HG03060 (cell line): ENCODE data around the gene PUM1.
"Not testable (repeated sequence)": the region's sequence is repeated elsewhere in the genome, so short reads cannot be mapped to it uniquely, and the experiment has no call there.

ENCODE experiments used
- ATAC-seq: cut with Tn5 transposase; IDR thresholded peaks from one replicate; pipeline ENCODE4 v1.9.1; 2021; ENCODE audit warnings: low read depth, moderate number of reproducible peaks; ENCODE audit not compliant: unreplicated experiment

The PUM1 gene

GRCh38 chr1:31064111-31064717 is 1.3 kb downstream of the PUM1 start:
- ATAC-seq, result no peak

DNA sequence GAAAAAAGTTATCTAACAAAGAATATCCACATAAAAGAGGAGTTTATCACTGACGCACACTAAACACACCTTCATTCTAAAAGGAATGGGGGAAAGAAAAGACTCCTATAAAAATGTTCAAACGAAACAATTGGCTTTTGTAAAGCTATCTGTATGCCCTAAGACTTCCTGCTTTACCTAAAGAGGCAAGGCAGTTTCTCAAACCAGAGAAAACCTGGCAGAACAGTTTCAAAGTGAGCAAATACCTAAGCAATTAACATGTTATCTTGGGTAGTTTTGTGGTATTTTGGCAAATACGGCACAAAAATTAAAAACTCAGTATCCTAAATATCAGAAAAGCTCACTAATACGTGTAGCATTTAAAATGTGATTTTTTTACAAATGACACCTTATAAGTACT is 1.9 kb downstream of the PUM1 start:
- no peak for ATAC-seq

DNA sequence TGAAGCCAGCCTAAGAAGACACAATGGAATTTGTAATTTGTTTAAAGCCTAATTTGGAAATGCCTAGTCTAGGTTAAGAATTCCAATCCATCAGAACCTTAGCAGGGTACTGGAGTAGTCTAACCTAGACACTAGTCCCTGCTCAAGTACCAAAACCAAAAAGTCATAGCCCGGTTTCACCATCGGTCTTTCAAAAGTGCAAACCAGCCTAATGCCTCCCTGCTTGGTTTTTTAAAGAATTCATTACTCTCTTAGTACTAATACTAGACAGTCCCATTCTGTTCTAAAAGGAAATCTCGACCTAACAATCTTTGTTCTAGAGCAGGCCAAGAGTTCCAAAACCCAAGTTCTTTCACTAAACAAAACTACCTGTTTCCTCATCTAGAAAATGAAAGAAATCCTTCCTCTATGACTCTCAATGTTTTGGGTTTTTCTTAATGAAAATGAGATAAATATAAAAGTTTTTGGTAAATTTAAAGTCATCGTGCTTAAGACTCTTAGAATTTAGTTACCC is 2.6 kb downstream of the PUM1 start:
- ATAC-seq, result no peak

DNA sequence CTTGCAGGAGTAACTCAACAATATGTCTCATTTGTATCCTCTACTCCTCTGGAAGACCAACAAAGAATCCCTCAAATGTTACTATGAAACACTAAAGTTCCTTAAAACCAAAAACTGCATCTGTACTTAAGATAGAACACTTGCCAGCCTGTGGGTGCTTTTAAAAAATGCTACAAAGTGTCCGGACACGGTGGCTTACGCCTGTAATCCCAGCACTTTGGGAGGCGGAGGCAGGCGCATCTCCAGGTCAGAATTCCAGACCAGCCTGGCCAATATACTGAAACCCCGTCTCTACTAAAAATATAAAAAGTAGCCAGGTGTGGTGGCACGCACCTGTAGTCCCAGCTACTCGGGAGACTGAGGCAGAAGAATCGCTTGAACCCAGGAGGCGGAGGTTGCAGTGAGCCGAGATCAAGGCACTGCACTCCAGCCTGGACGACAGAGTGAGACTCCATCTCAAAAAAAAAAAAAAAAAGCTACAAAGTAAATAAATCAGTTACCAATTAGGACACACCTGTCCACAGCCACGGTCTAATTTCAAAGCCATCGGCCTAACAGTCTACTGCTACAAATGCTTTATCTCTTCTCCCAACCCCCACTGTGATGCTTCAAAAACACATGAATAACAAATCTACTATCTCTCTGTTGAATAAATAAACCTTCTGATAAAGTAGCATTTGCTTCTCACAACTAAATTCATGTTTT is 3.2 kb downstream of the PUM1 start:
- ATAC-seq, result not testable (repeated sequence)

- no peak for ATAC-seq
Measured at GRCh38 chr1:31058012-31058411, 7.5 kb downstream of the PUM1 start.

DNA sequence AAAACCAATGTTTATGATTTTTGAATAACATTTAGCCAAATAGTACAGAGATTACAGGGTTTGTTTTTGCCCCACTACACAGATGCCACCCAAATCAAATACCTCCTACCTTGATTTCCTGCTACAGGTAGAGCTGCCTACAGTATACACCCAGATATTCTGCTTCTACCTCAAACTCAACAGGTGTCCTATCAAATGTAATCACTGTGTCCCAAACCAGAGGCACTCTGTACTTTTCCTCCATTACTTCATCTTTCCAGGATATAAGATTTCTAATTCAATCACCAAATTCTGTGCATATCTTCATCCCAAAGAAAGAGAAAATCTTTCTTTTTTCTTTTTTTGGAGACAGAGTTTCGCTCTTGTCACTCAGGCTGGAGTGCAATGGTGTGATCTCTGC is 9.6 kb downstream of the PUM1 start:
- ATAC-seq, result no peak

DNA sequence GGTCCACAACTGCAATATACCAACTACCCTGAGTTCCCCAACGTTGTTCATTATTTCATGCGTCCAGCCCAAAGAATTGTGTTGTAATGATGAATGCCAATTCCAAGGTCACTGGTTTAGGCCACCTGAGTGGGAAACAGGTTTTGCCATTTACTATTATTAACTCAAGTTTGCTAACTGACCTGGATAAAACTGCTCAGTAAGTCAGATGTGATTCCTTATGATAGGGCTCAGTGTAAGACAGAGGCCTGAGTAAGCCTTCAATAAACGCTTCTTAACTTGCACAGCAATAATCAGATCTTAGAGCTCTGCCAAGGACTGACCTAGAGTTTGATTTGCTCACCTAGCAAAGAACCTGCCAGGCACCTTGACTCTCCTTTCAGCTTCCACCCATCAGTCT is 10.0 kb downstream of the PUM1 start:
- ATAC-seq, result no peak

DNA sequence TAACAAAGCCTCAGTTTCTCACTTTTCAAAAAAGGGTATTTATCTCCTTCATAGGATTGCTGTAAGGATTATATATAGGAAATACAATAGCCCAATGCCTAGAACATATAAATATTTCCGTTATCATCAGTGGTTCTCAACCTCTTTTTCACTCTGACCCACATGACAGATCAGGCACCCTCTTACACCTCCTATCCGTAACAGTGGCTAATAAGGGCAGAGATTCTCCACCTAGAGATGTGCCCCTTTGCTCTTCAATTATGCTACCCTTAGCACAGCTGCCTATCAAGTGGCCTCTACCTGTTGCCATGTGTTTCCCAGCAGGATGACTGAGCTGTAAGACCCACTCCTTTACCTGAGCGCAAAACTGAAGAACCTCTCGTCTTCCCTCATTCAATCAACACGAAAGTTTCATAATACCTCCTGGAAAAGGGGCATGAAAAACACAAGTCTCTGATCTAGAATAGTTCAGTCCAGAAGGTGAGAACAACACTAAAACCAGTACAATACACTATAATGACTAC is 10.5 kb downstream of the PUM1 start:
- no peak for ATAC-seq

DNA sequence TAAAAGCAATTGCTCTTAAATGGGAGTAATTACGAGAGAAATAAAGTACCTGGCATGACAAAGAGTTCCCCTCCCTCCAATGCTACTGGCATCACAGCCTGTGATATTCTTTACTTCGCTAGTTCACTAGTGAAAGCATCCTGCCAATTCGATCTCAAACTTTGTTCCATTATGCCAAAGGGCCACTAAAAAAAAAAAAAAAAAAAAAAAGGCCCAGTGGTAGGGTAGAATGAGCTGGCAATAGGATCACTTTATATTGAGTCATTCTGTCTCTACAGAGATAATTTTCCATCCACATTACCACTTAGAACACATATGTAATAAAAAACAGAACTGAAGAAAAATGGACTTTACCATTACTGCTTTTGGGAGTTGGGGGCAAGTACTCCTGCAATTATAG is 11.2 kb downstream of the PUM1 start:
- ATAC-seq, result no peak

DNA sequence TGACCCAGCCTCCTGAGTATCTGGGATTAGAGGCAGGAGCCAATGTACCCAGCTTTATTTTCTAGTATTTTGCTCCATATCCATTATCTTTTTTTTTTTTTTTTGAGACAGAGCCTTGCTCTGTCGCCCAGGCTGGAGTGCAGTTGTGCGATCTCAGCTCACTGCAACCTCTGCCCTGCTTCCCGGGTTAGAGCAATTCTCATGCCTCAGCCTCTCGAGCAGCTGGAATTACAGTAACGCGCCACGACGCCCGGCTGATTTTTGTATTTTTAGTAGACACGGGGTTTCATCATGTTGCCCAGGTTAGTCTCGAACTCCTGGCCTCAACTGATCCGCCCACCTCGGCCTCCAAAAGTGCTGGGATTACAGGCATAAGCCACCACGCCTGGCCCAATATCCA is 12.9 kb downstream of the PUM1 start:
- not testable (repeated sequence) for ATAC-seq

GRCh38 chr1:31051611-31052010 is 13.9 kb downstream of the PUM1 start:
- ATAC-seq, result no peak

DNA sequence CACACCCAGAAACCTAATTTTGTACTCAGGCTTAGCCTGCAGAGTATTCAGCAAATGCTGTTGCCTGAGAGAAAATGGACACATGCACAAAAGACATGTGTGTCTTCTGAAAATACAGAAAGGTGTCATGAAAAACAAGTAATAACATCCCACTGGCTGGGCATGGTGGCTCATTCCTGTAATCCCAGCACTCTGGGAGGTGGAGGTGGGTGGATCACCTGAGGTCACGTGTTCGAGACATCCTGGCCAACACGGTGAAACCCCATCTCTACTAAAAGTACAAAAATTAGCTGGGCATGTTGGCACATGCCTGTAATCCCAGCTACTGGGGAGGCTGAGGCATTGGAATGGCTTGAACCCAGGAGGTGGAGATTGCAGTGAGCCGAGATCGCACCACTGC is 18.0 kb downstream of the PUM1 start:
- ATAC-seq, result not testable (repeated sequence)

- ATAC-seq, result no peak
Measured at GRCh38 chr1:31043631-31044030, 21.9 kb downstream of the PUM1 start.

- no peak for ATAC-seq
Measured at GRCh38 chr1:31042656-31043055, 22.9 kb downstream of the PUM1 start.

- no peak for ATAC-seq
Measured at GRCh38 chr1:31041529-31041928, 24.0 kb downstream of the PUM1 start.

- ATAC-seq, result no peak
Measured at GRCh38 chr1:31040038-31040437, 25.5 kb downstream of the PUM1 start.

DNA sequence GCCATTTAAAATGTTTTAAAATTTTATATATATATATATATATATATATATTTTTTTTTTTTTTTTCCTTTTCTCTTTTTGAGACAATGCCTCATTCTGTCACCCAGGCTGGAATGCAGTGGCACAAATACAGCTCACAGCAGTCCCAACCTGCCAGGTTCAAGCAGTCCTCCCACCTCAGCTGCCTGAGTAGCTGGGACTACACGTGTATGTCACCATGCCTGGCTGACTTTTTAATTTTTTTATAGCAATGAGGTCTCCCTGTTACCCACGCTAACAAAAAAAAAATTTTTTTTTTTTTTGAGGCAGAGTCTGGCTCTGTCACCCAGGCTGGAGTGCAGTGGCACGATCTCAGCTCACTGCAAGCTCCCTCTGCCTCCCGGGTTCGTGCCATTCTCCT is 26.6 kb downstream of the PUM1 start:
- not testable (repeated sequence) for ATAC-seq

GRCh38 chr1:31038360-31038759 is 27.2 kb downstream of the PUM1 start:
- ATAC-seq, result no peak

DNA sequence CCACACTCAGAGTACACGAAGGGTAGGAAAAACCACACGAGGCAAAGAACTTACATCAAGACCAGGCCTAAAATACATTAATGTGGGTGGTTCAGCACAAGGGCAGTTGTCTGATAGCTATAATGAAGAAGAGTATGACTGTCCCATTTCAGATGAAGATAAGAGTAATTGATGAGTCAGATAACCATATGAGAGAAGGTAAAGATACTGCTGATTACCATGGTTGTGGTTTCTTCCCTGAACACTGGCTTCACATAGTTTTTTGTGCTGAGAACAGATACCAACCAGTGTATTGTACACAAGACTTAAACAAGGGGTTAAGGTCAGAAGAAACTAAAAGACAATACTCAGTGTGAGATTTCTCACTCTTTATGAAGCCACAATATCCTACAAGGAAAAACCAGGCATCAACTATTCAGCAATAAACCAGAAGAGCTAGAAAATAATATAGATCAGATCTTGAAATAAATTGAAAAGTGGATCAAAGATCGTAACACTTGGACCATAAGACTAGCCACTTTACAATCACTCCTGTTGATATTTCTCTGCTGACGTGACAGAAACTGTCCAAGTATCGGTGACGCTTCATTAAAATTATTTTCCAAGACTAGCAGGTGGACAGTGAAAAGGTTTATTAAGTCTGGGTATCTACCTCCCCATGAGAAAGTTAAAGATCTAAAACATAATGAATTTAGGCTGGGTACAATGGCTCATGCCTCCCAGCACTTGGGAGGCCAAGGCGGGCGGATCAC is 28.6 kb downstream of the PUM1 start:
- no peak for ATAC-seq

DNA sequence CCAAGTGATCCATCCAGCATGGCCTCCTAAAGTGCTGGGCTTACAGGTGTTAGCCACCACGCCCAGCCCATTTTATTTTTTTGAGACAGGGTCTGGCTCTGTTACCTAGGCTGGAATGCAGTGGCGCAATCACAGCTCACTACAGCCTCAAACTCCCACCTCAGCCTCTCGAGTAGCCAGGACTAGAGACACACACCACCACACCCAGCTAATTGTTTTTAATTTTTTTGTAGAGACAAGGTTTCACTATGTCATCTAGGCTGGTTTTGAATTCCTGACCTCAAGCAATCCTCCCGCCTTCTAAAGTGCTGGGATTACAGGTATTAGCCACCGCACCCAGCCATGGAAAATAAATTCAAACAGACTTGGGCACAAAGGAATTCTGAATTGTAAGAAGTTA is 31.9 kb downstream of the PUM1 start:
- no peak for ATAC-seq

GRCh38 chr1:31032266-31032665 is 33.3 kb downstream of the PUM1 start:
- no peak for ATAC-seq
